GM12878 (cell line): ENCODE results near the gene MARCHF2. TPM values are rescaled to one million over a fixed set of nuclear protein-coding genes. Genes with fewer than 3 reads are reported as not detected.

ENCODE experiments used
- ASH2L ChIP-seq: fragments of 300-600, 200-600 bp; sonication (generic); IDR thresholded peaks from 2 replicates; pipeline ENCODE4 v1.6.1; 2017; ENCODE audit warnings: low read depth, mild to moderate bottlenecking, borderline replicate concordance
- BRCA1 ChIP-seq: IDR thresholded peaks from 2 replicates; pipeline ENCODE4 v1.6.1; 2011; ENCODE audit warnings: low read depth, low read length, improper control_type of control experiment
- CHD2 ChIP-seq: IDR thresholded peaks from 2 replicates; pipeline ENCODE4 v1.6.1; 2011; ENCODE audit warnings: low read depth, low read length, improper control_type of control experiment, borderline replicate concordance
- ELK1 ChIP-seq: IDR thresholded peaks from 2 replicates; pipeline ENCODE4 v1.6.1; 2012; ENCODE audit warnings: low read depth, low read length, improper control_type of control experiment
- PAX8 ChIP-seq: fragments of 450-650 bp; IDR thresholded peaks from 2 replicates; pipeline ENCODE4 v1.6.1; 2017; ENCODE audit warnings: mild to moderate bottlenecking, moderate library complexity
- RELB ChIP-seq: fragments of 450-650 bp; IDR thresholded peaks from 2 replicates; pipeline ENCODE4 v1.6.1; 2017; ENCODE audit warnings: low read depth, mild to moderate bottlenecking, moderate library complexity
- SMAD1 ChIP-seq: fragments of 450-650 bp; IDR thresholded peaks from 2 replicates; pipeline ENCODE4 v1.6.1; 2018; ENCODE audit warnings: mild to moderate bottlenecking, low read depth; ENCODE audit not compliant: partially characterized antibody
- TCF12 ChIP-seq: IDR thresholded peaks from 2 replicates; pipeline ENCODE4 v1.6.1; 2011; ENCODE audit warnings: low read depth, mild to moderate bottlenecking, low read length
- TCF7 ChIP-seq: IDR thresholded peaks from 2 replicates; pipeline ENCODE4 v1.6.1; 2014; ENCODE audit warnings: antibody characterized with exemption, borderline replicate concordance
- ZBTB40 ChIP-seq: fragments of 450-650 bp; IDR thresholded peaks from 2 replicates; pipeline ENCODE4 v1.6.1; 2016; ENCODE audit warnings: mild to moderate bottlenecking, moderate library complexity, borderline replicate concordance
- polyA plus RNA-seq, 11 experiments: library from polyadenylated mRNA; depleted of rRNA in 4 of 11; unstranded in 6 of 11; stranded (reverse) in 5 of 11; fragments of >200 nt; fragmentation: Nextera tagmentation in 4 of 11; fragmentation: Illumina TruSeq in 1 of 11; extraction: Ambion mirVana in 4 of 11; extraction: Trizol in 1 of 11; gene quantifications; 1 replicate in 1 of 11; 2 replicates in 10 of 11; pipeline versions ENCODE4 v1.2.1 to v1.2.3, GENCODE V29; 2011 to 2016; ENCODE audit warnings: inconsistent platforms in 2 of 11, missing spikeins in 2 of 11, low read depth in 1 of 11
- total RNA-seq, 4 experiments: library from RNA; depleted of rRNA in 3 of 4; stranded (reverse); fragments of >200 nt in 3 of 4; fragmentation: Illumina TruSeq in 1 of 4; extraction: Trizol in 1 of 4; gene quantifications; 2 replicates each; pipeline versions ENCODE4 v1.2.1 to v1.2.3, GENCODE V29; 2013 to 2021

MARCHF2 gene
- total and polyA plus RNA-seq, 10 of the 15 experiments (the other 5 are each of a cell fraction or from before 2014, with no cell fraction given) = 1.6 to 30.3 (median 10.8) TPM

- TF ChIP-seq SMAD1 (no peak), PAX8 (no peak), TCF12 (no peak), ELK1 (no peak), ZBTB40 (no peak), BRCA1 (no peak), CHD2 (no peak), ASH2L (no peak), RELB (no peak), TCF7 (no peak)
Measured at GRCh38 chr19:8397271-8397670, 15.8 kb upstream of the MARCHF2 start (continued).
